Transverse colon (tissue), 4 donors: ENCODE results near the gene ADCY2.

Experiments used
- CTCF ChIP-seq, 5 experiments: fragments of 200-600 bp in 3 of 5; fragments of 450-650 bp in 2 of 5; sonication (generic) in 3 of 5; IDR thresholded peaks; 1 replicate in 2 of 5; 2 replicates in 3 of 5; pipeline ENCODE4 v1.5.1; 2016 to 2017; ENCODE audit warnings: antibody characterized with exemption in 5 of 5, inconsistent platforms in 3 of 5, mild to moderate bottlenecking in 2 of 5, moderate library complexity in 1 of 5
- EP300 ChIP-seq: sonication (generic); formaldehyde crosslinking; IDR thresholded peaks from one replicate; pipeline ENCODE4 v1.6.1; 2017; ENCODE audit warnings: antibody characterized with exemption, low read depth
- POLR2A ChIP-seq: fragments of 450-650 bp; IDR thresholded peaks from one replicate; pipeline ENCODE4 v1.6.1; 2016; ENCODE audit warnings: antibody characterized with exemption, mild to moderate bottlenecking, moderate library complexity
- POLR2AphosphoS5 ChIP-seq, 3 donors: sonication (generic); formaldehyde crosslinking; IDR thresholded peaks; one replicate each; pipeline ENCODE4 v1.6.1; 2016; ENCODE audit warnings: antibody characterized with exemption in 3 of 3

GRCh38 chr5:7529880-7530279, 133.9 kb downstream of the ADCY2 start:
- no peak for TF ChIP-seq EP300
- TF ChIP-seq CTCF (IDR thresholded peaks at IDR 0.05): no peak
- no peak for TF ChIP-seq POLR2A
- TF ChIP-seq POLR2AphosphoS5 (IDR thresholded peaks at IDR 0.05): no peak
